ENCODE results near the gene DDX27. TPM values are rescaled to one million over a fixed set of nuclear protein-coding genes. Genes with fewer than 3 reads are reported as not detected.

Gene DDX27
- total and polyA plus RNA-seq, 2 of the 13 experiments (the other 11 are each of a cell fraction or from before 2014, with no cell fraction given), result 42.6 to 72.8 TPM

GRCh38 chr20:49219091-49219923, at the start of gene DDX27 (continued):
- TF ChIP-seq ZNF639 (CRISPR knock-in tag; conservative IDR thresholded peaks at IDR 0.05) (peak; percentile 66; the same call in 1 of the 2 replicates), NCOA1 (CRISPR knock-in tag; IDR thresholded peaks at IDR 0.05) (no peak), ZNF614 (CRISPR knock-in tag; IDR thresholded peaks at IDR 0.05; ENCODE audit: borderline replicate concordance) (peak; percentile 92; the same call in 1 of the 2 replicates), HNF1B (CRISPR knock-in tag; IDR thresholded peaks at IDR 0.05) (peak; percentile 92), HIVEP1 (CRISPR knock-in tag; IDR thresholded peaks at IDR 0.05) (no peak; the same call in 1 of the 2 replicates), FOXO4 (CRISPR knock-in tag; conservative IDR thresholded peaks at IDR 0.05) (no peak), SNRNP70 (IDR thresholded peaks at IDR 0.05; ENCODE audit: low read depth, low read length) (no peak), NFE2 (CRISPR knock-in tag; IDR thresholded peaks at IDR 0.05) (no peak; the same call in 1 of the 2 replicates), ZNF207 (IDR thresholded peaks at IDR 0.05; ENCODE audit: borderline replicate concordance) (no peak), BRD4 (CRISPR knock-in tag; IDR thresholded peaks at IDR 0.05) (peak; percentile 88; the same call in 1 of the 2 replicates), KDM2A (CRISPR knock-in tag; IDR thresholded peaks at IDR 0.05; ENCODE audit: borderline replicate concordance, low read depth) (peak; percentile 93), JUNB (CRISPR knock-in tag; IDR thresholded peaks at IDR 0.05; ENCODE audit: borderline replicate concordance) (peak; percentile 63; the same call in 1 of the 2 replicates), ZZZ3 (CRISPR knock-in tag; IDR thresholded peaks at IDR 0.05; ENCODE audit: borderline replicate concordance) (peak; percentile 87; the same call in 1 of the 2 replicates), ATF1 (CRISPR knock-in tag; IDR thresholded peaks at IDR 0.05) (peak; percentile 94), ISL2 (CRISPR knock-in tag; IDR thresholded peaks at IDR 0.05) (peak; percentile 80)
- TF ChIP-seq, protein P1, sequence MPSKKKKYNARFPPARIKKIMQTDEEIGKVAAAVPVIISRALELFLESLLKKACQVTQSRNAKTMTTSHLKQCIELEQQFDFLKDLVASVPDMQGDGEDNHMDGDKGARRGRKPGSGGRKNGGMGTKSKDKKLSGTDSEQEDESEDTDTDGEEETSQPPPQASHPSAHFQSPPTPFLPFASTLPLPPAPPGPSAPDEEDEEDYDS (CRISPR knock-in tag; IDR thresholded peaks at IDR 0.05), result peak; percentile 96
- TF ChIP-seq, protein P2, sequence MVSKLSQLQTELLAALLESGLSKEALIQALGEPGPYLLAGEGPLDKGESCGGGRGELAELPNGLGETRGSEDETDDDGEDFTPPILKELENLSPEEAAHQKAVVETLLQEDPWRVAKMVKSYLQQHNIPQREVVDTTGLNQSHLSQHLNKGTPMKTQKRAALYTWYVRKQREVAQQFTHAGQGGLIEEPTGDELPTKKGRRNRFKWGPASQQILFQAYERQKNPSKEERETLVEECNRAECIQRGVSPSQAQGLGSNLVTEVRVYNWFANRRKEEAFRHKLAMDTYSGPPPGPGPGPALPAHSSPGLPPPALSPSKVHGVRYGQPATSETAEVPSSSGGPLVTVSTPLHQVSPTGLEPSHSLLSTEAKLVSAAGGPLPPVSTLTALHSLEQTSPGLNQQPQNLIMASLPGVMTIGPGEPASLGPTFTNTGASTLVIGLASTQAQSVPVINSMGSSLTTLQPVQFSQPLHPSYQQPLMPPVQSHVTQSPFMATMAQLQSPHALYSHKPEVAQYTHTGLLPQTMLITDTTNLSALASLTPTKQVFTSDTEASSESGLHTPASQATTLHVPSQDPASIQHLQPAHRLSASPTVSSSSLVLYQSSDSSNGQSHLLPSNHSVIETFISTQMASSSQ (IDR thresholded peaks at IDR 0.05; ENCODE audit: low read depth), result no peak
- TF ChIP-seq, protein P2 (CRISPR knock-in tag; IDR thresholded peaks at IDR 0.05; ENCODE audit: borderline replicate concordance), result peak; percentile 83; the same call in 1 of the 2 replicates
- TF ChIP-seq, protein P3, sequence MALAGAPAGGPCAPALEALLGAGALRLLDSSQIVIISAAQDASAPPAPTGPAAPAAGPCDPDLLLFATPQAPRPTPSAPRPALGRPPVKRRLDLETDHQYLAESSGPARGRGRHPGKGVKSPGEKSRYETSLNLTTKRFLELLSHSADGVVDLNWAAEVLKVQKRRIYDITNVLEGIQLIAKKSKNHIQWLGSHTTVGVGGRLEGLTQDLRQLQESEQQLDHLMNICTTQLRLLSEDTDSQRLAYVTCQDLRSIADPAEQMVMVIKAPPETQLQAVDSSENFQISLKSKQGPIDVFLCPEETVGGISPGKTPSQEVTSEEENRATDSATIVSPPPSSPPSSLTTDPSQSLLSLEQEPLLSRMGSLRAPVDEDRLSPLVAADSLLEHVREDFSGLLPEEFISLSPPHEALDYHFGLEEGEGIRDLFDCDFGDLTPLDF (CRISPR knock-in tag; IDR thresholded peaks at IDR 0.05), result peak; percentile 54; the same call in 1 of the 2 replicates
